GM23338 (cell line): ENCODE measurements around the gene BHLHE23. TPM values are rescaled to one million over a fixed set of nuclear protein-coding genes. Genes with fewer than 3 reads are reported as not detected.

Experiments
- ATAC-seq: fragments of 200-7000 bp; cut with Tn5 transposase; 3 replicates; pipeline ENCODE4 v1.9.1; 2020
- DNase-seq: peaks from one replicate; pipeline ENCODE4 v3.0.0-alpha.2; 2015; ENCODE audit warnings: low spot score
- H2AFZ ChIP-seq: fragments of 200-600 bp; sonication (generic); 2 replicates; pipeline ENCODE4 v1.8.0; 2016; ENCODE audit warnings: antibody characterized with exemption, mild to moderate bottlenecking, moderate library complexity
- H3F3A ChIP-seq: fragments of 200-600 bp; sonication (generic); replicated peaks from 2 replicates; pipeline ENCODE4 v1.8.0; 2017; ENCODE audit warnings: antibody characterized with exemption, mixed run types, low read depth
- H3K27ac ChIP-seq: fragments of 200-600 bp; sonication (generic); 2 replicates; pipeline ENCODE4 v1.6.1; 2016; ENCODE audit warnings: low read depth
- H3K27me3 ChIP-seq: fragments of 200-600 bp; sonication (generic); 2 replicates; pipeline ENCODE4 v1.8.0; 2016; ENCODE audit warnings: mild to moderate bottlenecking, mixed run types, moderate library complexity; ENCODE audit not compliant: insufficient read depth
- H3K36me3 ChIP-seq: fragments of 200-600 bp; sonication (generic); 2 replicates; pipeline ENCODE4 v1.8.0; 2016; ENCODE audit warnings: mild to moderate bottlenecking; ENCODE audit not compliant: insufficient read depth
- H3K4me1 ChIP-seq: fragments of 200-600 bp; sonication (generic); 2 replicates; pipeline ENCODE4 v1.8.0; 2016; ENCODE audit warnings: mild to moderate bottlenecking, moderate library complexity; ENCODE audit not compliant: insufficient read depth
- H3K4me2 ChIP-seq: fragments of 200-600 bp; sonication (generic); 2 replicates; pipeline ENCODE4 v1.7.1; 2017; ENCODE audit warnings: mixed run types
- H3K4me3 ChIP-seq: fragments of 200-600 bp; sonication (generic); 2 replicates; pipeline ENCODE4 v1.6.1; 2016; ENCODE audit warnings: mixed run types
- H3K79me2 ChIP-seq: fragments of 200-600 bp; sonication (generic); replicated peaks from 2 replicates; pipeline ENCODE4 v1.8.0; 2017; ENCODE audit warnings: mild to moderate bottlenecking; ENCODE audit not compliant: insufficient read depth
- H3K9me2 ChIP-seq: fragments of 200-600 bp; sonication (generic); 2 replicates; pipeline ENCODE4 v1.8.0; 2017; ENCODE audit not compliant: insufficient read depth
- H4K20me1 ChIP-seq: fragments of 200-600 bp; sonication (generic); replicated peaks from 2 replicates; pipeline ENCODE4 v1.8.0; 2017; ENCODE audit warnings: mild to moderate bottlenecking; ENCODE audit not compliant: insufficient read depth
- H3K27ac Mint-ChIP-seq: 2 replicates; pipeline ENCODE4 v1.8.0; 2020; ENCODE audit warnings: inconsistent platforms, mild to moderate bottlenecking, moderate library complexity, mixed read lengths
- H3K27me3 Mint-ChIP-seq: 3 replicates; pipeline ENCODE4 v1.8.0; 2022; ENCODE audit warnings: low read depth, mild to moderate bottlenecking, moderate library complexity, mixed read lengths, inconsistent platforms; ENCODE audit not compliant: insufficient read depth, poor library complexity
- H3K36me3 Mint-ChIP-seq: 3 replicates; pipeline ENCODE4 v1.8.0; 2021; ENCODE audit warnings: low read depth, mild to moderate bottlenecking, inconsistent platforms, moderate library complexity, mixed read lengths
- H3K4me1 Mint-ChIP-seq: 3 replicates; pipeline ENCODE4 v1.8.0; 2020; ENCODE audit warnings: mild to moderate bottlenecking, inconsistent platforms, mixed read lengths
- H3K4me3 Mint-ChIP-seq: 3 replicates; pipeline ENCODE4 v1.8.0; 2021; ENCODE audit warnings: moderate library complexity, mild to moderate bottlenecking, inconsistent platforms, mixed read lengths
- H3K9me3 Mint-ChIP-seq: 3 replicates; pipeline ENCODE4 v1.8.0; 2020; ENCODE audit warnings: moderate library complexity, mild to moderate bottlenecking, inconsistent platforms, mixed read lengths
- CREB1 ChIP-seq: fragments of 250-450 bp; sonication (Bioruptor Pico); IDR thresholded peaks from 2 replicates; pipeline ENCODE4 v1.5.0; 2020; ENCODE audit warnings: low read depth, mild to moderate bottlenecking, moderate library complexity
- CTCF ChIP-seq, 2 experiments: fragments of 200-600 bp in 1 of 2; sonication (generic) in 1 of 2; conservative IDR thresholded peaks; 2 replicates each; pipeline versions ENCODE4 v1.5.1 to v1.6.1; 2016 to 2017; ENCODE audit warnings: antibody characterized with exemption in 2 of 2, low read depth in 2 of 2, mild to moderate bottlenecking in 2 of 2, moderate library complexity in 1 of 2
- ETS1 ChIP-seq: IDR thresholded peaks from 2 replicates; pipeline ENCODE4 v1.6.1; 2016; ENCODE audit warnings: antibody characterized with exemption
- EZH2 ChIP-seq: fragments of 200-600 bp; sonication (generic); IDR thresholded peaks from one replicate; pipeline ENCODE4 v1.8.0; 2017; ENCODE audit warnings: antibody characterized with exemption, mild to moderate bottlenecking, low read depth; ENCODE audit not compliant: unreplicated experiment
- EZH2phosphoT487 ChIP-seq: fragments of 200-600 bp; sonication (generic); IDR thresholded peaks from one replicate; pipeline ENCODE4 v1.8.1; 2018; ENCODE audit warnings: antibody characterized with exemption; ENCODE audit not compliant: unreplicated experiment
- JUNB ChIP-seq: IDR thresholded peaks from one replicate; pipeline ENCODE4 v1.6.1; 2016; ENCODE audit warnings: antibody characterized with exemption; ENCODE audit not compliant: unreplicated experiment
- NANOG ChIP-seq: IDR thresholded peaks from 2 replicates; pipeline ENCODE4 v1.6.1; 2016; ENCODE audit warnings: antibody characterized with exemption, borderline replicate concordance
- POLR2AphosphoS5 ChIP-seq: IDR thresholded peaks from 2 replicates; pipeline ENCODE4 v1.6.1; 2016; ENCODE audit warnings: antibody characterized with exemption, low read depth
- ZNF331 ChIP-seq: fragments of 250-450 bp; sonication (Bioruptor Pico); IDR thresholded peaks from 2 replicates; pipeline ENCODE4 v1.5.0; 2020; ENCODE audit warnings: low read depth, mild to moderate bottlenecking, moderate library complexity
- ZNF462 ChIP-seq: fragments of 250-450 bp; sonication (Bioruptor Pico); IDR thresholded peaks from 2 replicates; pipeline ENCODE4 v1.5.0; 2020; ENCODE audit warnings: mild to moderate bottlenecking, moderate library complexity
- polyA plus RNA-seq: library from polyadenylated mRNA; unstranded; fragments of >200 nt; fragmentation: Nextera tagmentation; extraction: Ambion mirVana; gene quantifications from 2 replicates; pipeline ENCODE4 v1.2.1, GENCODE V29; 2016
- total RNA-seq: library from RNA; depleted of rRNA; stranded (reverse); fragments of >200 nt; shearing (Covaris generic); gene quantifications from 2 replicates; pipeline ENCODE4 v1.2.3, GENCODE V29; 2014

Gene BHLHE23
- total and polyA plus RNA-seq, 2 experiments from 2014 or later: 0.52 to 5.0 TPM

- no peak for ATAC-seq
- peaks cover 26% of the 10 kb centered on the region for H3K27me3 Mint-ChIP-seq
Measured at GRCh38 chr20:63023936-63024571, 17.3 kb upstream of the BHLHE23 start.

GRCh38 chr20:63023071-63023935 lies 16.5 kb upstream of the BHLHE23 start:
- Histone ChIP-seq H3K4me2 (no peak overlapping the region), H2AFZ (no peak overlapping the region), H4K20me1 (no peaks in the 10 kb centered on the region), H3F3A (peaks cover 12% of the 10 kb centered on the region), H3K4me1 (peaks cover 13% of the 10 kb centered on the region), H3K27me3 (no peaks in the 10 kb centered on the region), H3K79me2 (no peaks in the 10 kb centered on the region), H3K36me3 (no peaks in the 10 kb centered on the region), H3K9me2 (no peaks in the 10 kb centered on the region), H3K27ac (no peak overlapping the region), H3K4me3 (no peak overlapping the region)
- Mint-ChIP-seq H3K27ac (no peak overlapping the region), H3K27me3 (peaks cover 28% of the 10 kb centered on the region), H3K9me3 (peaks cover 12% of the 10 kb centered on the region), H3K4me1 (peaks cover 19% of the 10 kb centered on the region), H3K4me3 (no peak overlapping the region), H3K36me3 (peaks cover 11% of the 10 kb centered on the region)
- no peak for DNase-seq
- ATAC-seq: no peak
- TF ChIP-seq POLR2AphosphoS5: no peak
- TF ChIP-seq CTCF (conservative IDR thresholded peaks at IDR 0.05; ENCODE audit: low read depth in 2 of 2): no peak; a peak in 1 of 4 replicates
- no peak for TF ChIP-seq ZNF462
- TF ChIP-seq EZH2phosphoT487: no peak
- no peak for TF ChIP-seq NANOG
- no peak for TF ChIP-seq JUNB
- TF ChIP-seq ZNF331 (CRISPR knock-in tag): no peak

More at GRCh38 chr20:63023936-63024571, 17.3 kb upstream of the BHLHE23 start:
- Histone ChIP-seq H4K20me1 (no peaks in the 10 kb centered on the region), H3K79me2 (no peaks in the 10 kb centered on the region), H3K27me3 (no peaks in the 10 kb centered on the region), H2AFZ (no peak overlapping the region), H3K4me1 (peaks cover 15% of the 10 kb centered on the region), H3K9me2 (no peaks in the 10 kb centered on the region), H3K4me3 (no peak overlapping the region), H3K36me3 (no peaks in the 10 kb centered on the region), H3F3A (peaks cover 12% of the 10 kb centered on the region), H3K4me2 (no peak overlapping the region), H3K27ac (no peak overlapping the region; the same call in 1 of the 2 replicates)
- H3K27ac Mint-ChIP-seq: no peak overlapping the region
- H3K4me1 Mint-ChIP-seq: peaks cover 18% of the 10 kb centered on the region
- no peak overlapping the region for H3K4me3 Mint-ChIP-seq
- H3K9me3 Mint-ChIP-seq: peaks cover 12% of the 10 kb centered on the region
- no peak for TF ChIP-seq NANOG
- TF ChIP-seq POLR2AphosphoS5: no peak
- no peak for TF ChIP-seq JUNB
- TF ChIP-seq CREB1: no peak
- TF ChIP-seq ETS1: no peak
- TF ChIP-seq EZH2: no peak
- TF ChIP-seq ZNF331 (CRISPR knock-in tag): no peak
- H3K36me3 Mint-ChIP-seq: peaks cover 11% of the 10 kb centered on the region
- DNase-seq: no peak
